ENCODE measurements around the gene MOCS3. TPM values are rescaled to one million over a fixed set of nuclear protein-coding genes. Genes with fewer than 3 reads are reported as not detected.

Gene MOCS3, protein sequence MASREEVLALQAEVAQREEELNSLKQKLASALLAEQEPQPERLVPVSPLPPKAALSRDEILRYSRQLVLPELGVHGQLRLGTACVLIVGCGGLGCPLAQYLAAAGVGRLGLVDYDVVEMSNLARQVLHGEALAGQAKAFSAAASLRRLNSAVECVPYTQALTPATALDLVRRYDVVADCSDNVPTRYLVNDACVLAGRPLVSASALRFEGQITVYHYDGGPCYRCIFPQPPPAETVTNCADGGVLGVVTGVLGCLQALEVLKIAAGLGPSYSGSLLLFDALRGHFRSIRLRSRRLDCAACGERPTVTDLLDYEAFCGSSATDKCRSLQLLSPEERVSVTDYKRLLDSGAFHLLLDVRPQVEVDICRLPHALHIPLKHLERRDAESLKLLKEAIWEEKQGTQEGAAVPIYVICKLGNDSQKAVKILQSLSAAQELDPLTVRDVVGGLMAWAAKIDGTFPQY
- 10.3 and 11.3 TPM in 2 replicates for total RNA-seq

GRCh38 chr20:50958615-50959542, at the start of gene MOCS3:
MOCS3 (plus strand) TSS chr20:50958818; CDS start chr20:50958843, 25 bp downstream.

DNA sequence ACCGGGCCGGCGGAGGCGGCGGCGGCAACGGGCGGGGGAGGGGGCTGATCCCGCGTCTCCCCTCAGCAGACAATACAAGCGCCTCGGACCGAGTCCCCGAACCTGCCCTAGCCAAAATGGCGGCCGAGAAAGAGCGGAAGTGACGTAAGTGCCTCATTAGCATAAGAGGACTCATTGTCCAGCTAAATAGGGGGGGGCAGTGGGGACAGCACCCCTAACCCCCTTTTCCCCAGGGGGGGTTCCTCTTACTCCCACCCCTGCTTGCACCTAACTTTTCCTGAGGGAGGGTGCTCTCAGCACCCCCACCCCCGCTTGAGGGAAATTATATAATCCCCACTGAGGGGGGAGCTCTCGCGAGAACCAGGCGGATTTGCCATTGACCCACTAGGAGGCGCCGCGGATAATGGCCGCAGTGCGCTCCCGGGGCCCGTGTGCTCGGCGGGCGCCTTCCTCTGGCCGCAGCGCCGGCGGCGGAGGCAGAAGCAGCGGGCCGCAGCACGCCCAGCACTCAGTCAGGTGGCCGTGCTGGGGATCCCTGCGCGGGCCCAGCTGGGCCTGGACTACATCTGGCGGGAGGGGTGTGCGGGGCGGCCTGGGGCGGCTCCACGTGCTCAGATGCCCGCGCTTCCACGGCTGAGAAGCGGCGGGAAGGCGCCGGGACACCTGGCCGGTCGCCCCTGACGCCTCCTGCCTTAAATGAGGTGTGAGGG, 27.2 kb upstream of the MOCS3 start, which contains the start of gene ADNP:
TSS of gene ADNP (minus strand) at position 132 of the 710 bp plus-strand sequence. CDS start 27,441 bp downstream, outside the sequence.

DNA sequence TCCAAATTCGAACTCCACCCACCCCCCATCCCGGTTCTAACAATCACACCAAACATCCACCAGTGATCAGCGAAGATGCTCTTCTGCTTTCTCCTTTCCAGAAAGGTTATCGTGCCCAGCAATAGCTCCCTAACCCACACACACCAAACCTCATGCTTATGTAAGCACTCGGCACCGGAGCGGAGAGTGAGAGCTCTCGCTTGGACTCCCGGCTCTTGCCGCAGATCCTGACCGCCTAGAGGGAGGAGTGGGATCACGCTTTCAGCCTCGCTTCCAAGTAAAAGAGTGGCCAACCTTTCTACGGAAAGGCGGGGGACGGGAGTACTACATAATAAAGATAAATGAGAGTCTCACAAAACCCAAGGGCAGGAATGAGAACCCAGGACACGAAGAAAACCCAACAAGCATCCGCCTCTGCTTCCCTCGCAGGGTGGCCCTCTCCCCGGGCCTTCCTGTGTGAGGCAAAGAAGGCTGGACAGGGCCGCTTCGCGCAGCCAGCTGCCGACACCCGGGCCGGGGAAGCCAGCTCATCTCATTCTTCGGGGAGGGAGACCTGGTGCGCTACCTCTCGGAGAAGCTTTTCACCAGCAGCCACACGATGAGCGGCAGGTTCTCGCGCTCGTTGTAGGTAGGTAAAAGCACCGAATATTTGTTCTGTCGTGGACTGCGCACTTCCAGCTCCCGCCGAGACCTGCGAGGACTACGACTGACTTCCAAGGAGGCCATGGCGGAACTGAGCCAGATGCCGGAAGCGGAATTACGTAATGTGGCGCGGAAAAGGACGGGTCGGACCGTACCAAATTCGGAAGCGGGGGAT, 612 bp upstream of the MOCS3 start, which contains the start of gene DPM1:
TSS of gene DPM1 (minus strand) at position 735 of the 817 bp plus-strand sequence. CDS start at position 726, 9 bp downstream.

Other genes starting within 250 kb of the MOCS3 start
- 0.37 and 0.59 TPM in 2 replicates for gene PARD6B, start 227.2 kb upstream of the MOCS3 start, total RNA-seq
- 2.6 and 3.7 TPM in 2 replicates for gene BCAS4, start 163.8 kb upstream of the MOCS3 start, total RNA-seq
- gene ADNP, start 27.4 kb upstream of the MOCS3 start, total RNA-seq = 23.1 and 28.7 TPM in 2 replicates
- 40.9 and 58.8 TPM in 2 replicates for gene DPM1, start 286 bp upstream of the MOCS3 start, total RNA-seq
- gene KCNG1, start 64.3 kb downstream of the MOCS3 start, total RNA-seq = 4.8 and 5.5 TPM in 2 replicates

Data from subcutaneous preadipocyte (primary cell).